ENCODE data around the gene PRSS21.

- TF ChIP-seq ZEB2 (tag by site-specific recombination; IDR thresholded peaks at IDR 0.05) (no peak), ZNF138 (tag by site-specific recombination; IDR thresholded peaks at IDR 0.05; ENCODE audit: borderline replicate concordance) (no peak), ZBTB8A (tag by site-specific recombination; IDR thresholded peaks at IDR 0.05) (no peak), PBX3 (CRISPR knock-in tag; IDR thresholded peaks at IDR 0.05) (no peak), PRDM10 (tag by site-specific recombination; IDR thresholded peaks at IDR 0.05) (no peak)
- TF ChIP-seq, protein P1, sequence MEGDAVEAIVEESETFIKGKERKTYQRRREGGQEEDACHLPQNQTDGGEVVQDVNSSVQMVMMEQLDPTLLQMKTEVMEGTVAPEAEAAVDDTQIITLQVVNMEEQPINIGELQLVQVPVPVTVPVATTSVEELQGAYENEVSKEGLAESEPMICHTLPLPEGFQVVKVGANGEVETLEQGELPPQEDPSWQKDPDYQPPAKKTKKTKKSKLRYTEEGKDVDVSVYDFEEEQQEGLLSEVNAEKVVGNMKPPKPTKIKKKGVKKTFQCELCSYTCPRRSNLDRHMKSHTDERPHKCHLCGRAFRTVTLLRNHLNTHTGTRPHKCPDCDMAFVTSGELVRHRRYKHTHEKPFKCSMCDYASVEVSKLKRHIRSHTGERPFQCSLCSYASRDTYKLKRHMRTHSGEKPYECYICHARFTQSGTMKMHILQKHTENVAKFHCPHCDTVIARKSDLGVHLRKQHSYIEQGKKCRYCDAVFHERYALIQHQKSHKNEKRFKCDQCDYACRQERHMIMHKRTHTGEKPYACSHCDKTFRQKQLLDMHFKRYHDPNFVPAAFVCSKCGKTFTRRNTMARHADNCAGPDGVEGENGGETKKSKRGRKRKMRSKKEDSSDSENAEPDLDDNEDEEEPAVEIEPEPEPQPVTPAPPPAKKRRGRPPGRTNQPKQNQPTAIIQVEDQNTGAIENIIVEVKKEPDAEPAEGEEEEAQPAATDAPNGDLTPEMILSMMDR (tag by site-specific recombination; IDR thresholded peaks at IDR 0.05): no peak
These were observed 24.7 kb downstream of the PRSS21 start for GRCh38 chr16:2841606-2842339.
